H9 (cell line): ENCODE measurements around the gene KRT36. TPM values are rescaled to one million over a fixed set of nuclear protein-coding genes. Genes with fewer than 3 reads are reported as not detected.

Source experiments
- DNase-seq: peaks from one replicate; pipeline ENCODE4 v3.0.0-alpha.2; 2017
- H2AFZ ChIP-seq: one replicate; pipeline ENCODE4 v1.6.1; 2013; ENCODE audit warnings: mild to moderate bottlenecking, low read length, control low read depth, moderate library complexity
- H2AK5ac ChIP-seq: 2 replicates; pipeline ENCODE4 v1.6.1; 2013; ENCODE audit warnings: low read length, control low read depth, mixed read lengths; ENCODE audit not compliant: insufficient read length
- H2BK120ac ChIP-seq: one replicate; pipeline ENCODE4 v1.6.1; 2013; ENCODE audit warnings: low read depth, mild to moderate bottlenecking, low read length, control low read depth, inconsistent platforms; ENCODE audit not compliant: poor library complexity, severe bottlenecking
- H2BK12ac ChIP-seq: 2 replicates; pipeline ENCODE4 v1.6.1; 2013; ENCODE audit warnings: low read length, control low read depth, mixed read lengths, low read depth; ENCODE audit not compliant: insufficient read length
- H2BK15ac ChIP-seq: 2 replicates; pipeline ENCODE4 v1.6.1; 2013; ENCODE audit warnings: low read depth, low read length, control low read depth
- H2BK20ac ChIP-seq: one replicate; pipeline ENCODE4 v1.6.1; 2013; ENCODE audit warnings: low read depth, mild to moderate bottlenecking, low read length, control low read depth, inconsistent platforms; ENCODE audit not compliant: poor library complexity, severe bottlenecking
- H2BK5ac ChIP-seq: 2 replicates; pipeline ENCODE4 v1.6.1; 2013; ENCODE audit warnings: low read length, control low read depth, mixed read lengths; ENCODE audit not compliant: insufficient read length
- H3K14ac ChIP-seq: 2 replicates; pipeline ENCODE4 v1.6.1; 2013; ENCODE audit warnings: low read length, control low read depth; ENCODE audit not compliant: insufficient read depth
- H3K18ac ChIP-seq: 2 replicates; pipeline ENCODE4 v1.6.1; 2013; ENCODE audit warnings: low read depth, mild to moderate bottlenecking, mixed read lengths, low read length, control low read depth; ENCODE audit not compliant: insufficient read length
- H3K23ac ChIP-seq: 2 replicates; pipeline ENCODE4 v1.6.1; 2013; ENCODE audit warnings: low read length, control low read depth, mixed read lengths, low read depth; ENCODE audit not compliant: insufficient read length
- H3K23me2 ChIP-seq: 2 replicates; pipeline ENCODE4 v1.6.1; 2013; ENCODE audit warnings: low read depth, mild to moderate bottlenecking, mixed read lengths, low read length, control low read depth; ENCODE audit not compliant: insufficient read length, poor library complexity, severe bottlenecking
- H3K27ac ChIP-seq: 2 replicates; pipeline ENCODE4 v1.5.1; 2013; ENCODE audit warnings: low read length, control low read depth, mixed read lengths, low read depth; ENCODE audit not compliant: insufficient read length
- H3K27me3 ChIP-seq: 2 replicates; pipeline ENCODE4 v1.6.1; 2013; ENCODE audit warnings: low read length, control low read depth, inconsistent platforms; ENCODE audit not compliant: insufficient read depth
- H3K4ac ChIP-seq: 2 replicates; pipeline ENCODE4 v1.6.1; 2013; ENCODE audit warnings: low read depth, mild to moderate bottlenecking, control low read depth, inconsistent platforms, low read length, moderate library complexity
- H3K4me1 ChIP-seq: 2 replicates; pipeline ENCODE4 v1.6.1; 2013; ENCODE audit warnings: low read length, control low read depth, inconsistent platforms; ENCODE audit not compliant: insufficient read depth
- H3K4me2 ChIP-seq: 2 replicates; pipeline ENCODE4 v1.6.1; 2013; ENCODE audit warnings: low read length, control low read depth, mixed read lengths; ENCODE audit not compliant: insufficient read length, insufficient read depth
- H3K56ac ChIP-seq: 2 replicates; pipeline ENCODE4 v1.6.1; 2013; ENCODE audit warnings: low read depth, mild to moderate bottlenecking, mixed read lengths, low read length, control low read depth; ENCODE audit not compliant: insufficient read length
- H3K79me1 ChIP-seq: 2 replicates; pipeline ENCODE4 v1.6.1; 2013; ENCODE audit warnings: low read depth, mild to moderate bottlenecking, moderate library complexity, low read length, control low read depth, inconsistent platforms; ENCODE audit not compliant: insufficient read depth, poor library complexity, severe bottlenecking
- H3K79me2 ChIP-seq: 2 replicates; pipeline ENCODE4 v1.6.1; 2013; ENCODE audit warnings: low read length, control low read depth, inconsistent platforms; ENCODE audit not compliant: insufficient read depth
- H3K9ac ChIP-seq: 2 replicates; pipeline ENCODE4 v1.6.1; 2013; ENCODE audit warnings: low read length, control low read depth, mixed read lengths; ENCODE audit not compliant: insufficient read length; ENCODE audit errors: extremely low read depth
- H3K9me3 ChIP-seq: one replicate; pipeline ENCODE4 v1.6.1; 2013; ENCODE audit warnings: low read depth, low read length, inconsistent platforms; ENCODE audit not compliant: control insufficient read depth
- H3T11ph ChIP-seq: one replicate; pipeline ENCODE4 v1.6.1; 2013; ENCODE audit warnings: mild to moderate bottlenecking, low read length, control low read depth, inconsistent platforms
- H4K20me1 ChIP-seq: one replicate; pipeline ENCODE4 v1.6.1; 2013; ENCODE audit not compliant: control insufficient read depth, insufficient read length, insufficient read depth
- H4K5ac ChIP-seq: 2 replicates; pipeline ENCODE4 v1.6.1; 2013; ENCODE audit warnings: low read depth, mild to moderate bottlenecking, mixed read lengths, low read length, control low read depth; ENCODE audit not compliant: insufficient read length
- H4K8ac ChIP-seq: replicated peaks from 2 replicates; pipeline ENCODE4 v1.6.1; 2013; ENCODE audit warnings: low read length, control low read depth, mixed read lengths, low read depth; ENCODE audit not compliant: insufficient read length
- H4K91ac ChIP-seq: 2 replicates; pipeline ENCODE4 v1.6.1; 2013; ENCODE audit warnings: low read depth, mild to moderate bottlenecking, moderate library complexity, mixed read lengths, low read length, control low read depth; ENCODE audit not compliant: insufficient read length
- H3K27ac Mint-ChIP-seq, 3 experiments: 2 replicates in 2 of 3; 3 replicates in 1 of 3; pipeline ENCODE4 v1.8.0; 2020 to 2021; ENCODE audit warnings: mixed read lengths in 3 of 3, mild to moderate bottlenecking in 1 of 3, moderate library complexity in 1 of 3
- H3K27me3 Mint-ChIP-seq: 2 replicates; pipeline ENCODE4 v1.8.0; 2021; ENCODE audit warnings: low read depth, mild to moderate bottlenecking, moderate library complexity, mixed read lengths
- H3K36me3 Mint-ChIP-seq, 3 experiments: 2 replicates in 2 of 3; 3 replicates in 1 of 3; pipeline ENCODE4 v1.8.0; 2020 to 2021; ENCODE audit warnings: low read depth in 3 of 3, mixed read lengths in 3 of 3; ENCODE audit not compliant: insufficient read depth in 1 of 3
- H3K4me1 Mint-ChIP-seq, 2 experiments: 2 replicates each; pipeline ENCODE4 v1.8.0; 2020; ENCODE audit warnings: mixed read lengths in 2 of 2
- H3K4me3 Mint-ChIP-seq, 2 experiments: 2 replicates in 1 of 2; 3 replicates in 1 of 2; pipeline ENCODE4 v1.8.0; 2020 to 2021; ENCODE audit warnings: mild to moderate bottlenecking in 2 of 2, mixed read lengths in 2 of 2, moderate library complexity in 1 of 2
- H3K9me3 Mint-ChIP-seq, 2 experiments: 2 replicates in 1 of 2; 3 replicates in 1 of 2; pipeline ENCODE4 v1.8.0; 2020; ENCODE audit warnings: mild to moderate bottlenecking in 2 of 2, mixed read lengths in 2 of 2, moderate library complexity in 1 of 2
- WGBS: extraction: QIAGEN DNeasy Blood & Tissue Kit; methylation state at CpG from one replicate; pipeline ENCODE4 v1.1.7; 2013; ENCODE audit warnings: missing lambda C conversion rate, low lambda C conversion rate, mixed read lengths; ENCODE audit not compliant: insufficient read length; ENCODE audit errors: extremely low coverage; 5-methylcytosine and 5-hydroxymethylcytosine counted together
- total RNA-seq: library from RNA; stranded (reverse); gene quantifications from 2 replicates; pipeline ENCODE4 v1.2.1, GENCODE V29; 2021
- TF ChIP-seq, protein P1 (sequence below): fragments of 200-600 bp; sonication (generic); conservative IDR thresholded peaks from 3 replicates; pipeline ENCODE4 v1.8.0; 2021; ENCODE audit warnings: antibody characterized with exemption, mild to moderate bottlenecking

KRT36 gene
- total RNA-seq, 1 experiment from 2014 or later: not detected

DNA sequence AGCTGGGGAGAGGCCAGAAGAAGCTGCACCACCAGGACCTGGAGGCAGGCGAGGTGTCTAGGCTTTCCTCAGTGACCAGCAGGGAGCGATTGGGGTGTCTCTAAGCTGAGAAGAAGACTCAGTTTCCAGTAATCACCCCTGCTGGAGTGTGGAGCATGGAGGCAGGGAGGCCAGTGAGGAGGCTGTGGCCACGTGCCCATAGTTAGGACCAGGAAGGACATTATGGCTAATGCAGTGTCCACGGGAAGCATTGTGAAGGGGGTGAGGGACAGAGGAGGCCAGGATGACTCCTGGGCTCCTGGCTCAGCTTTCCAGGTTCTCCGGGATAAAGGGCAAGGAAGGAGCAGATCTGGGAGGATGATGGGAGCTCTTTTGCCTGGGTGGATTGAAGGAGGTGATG is 10.0 kb upstream of the KRT36 start:
- H3K4me1 Mint-ChIP-seq: peaks cover 39 to 43% of the 10 kb centered on the region in 2 experiments

More for the DNA sequence above, 10.0 kb upstream of the KRT36 start:
- Mint-ChIP-seq H3K27me3 (peaks cover 4% of the 10 kb centered on the region), H3K9me3 (no peaks in the 10 kb centered on the region), H3K4me3 (no peak overlapping the region; a peak in 1 of 5 replicates), H3K36me3 (no peaks in the 10 kb centered on the region), H3K27ac (0 out of 7 replicates have a peak overlapping the region, but pooled peaks of 1 of the 3 experiments have one; percentile 3)
- Histone ChIP-seq H4K20me1 (no peaks in the 10 kb centered on the region), H2BK120ac (no peak overlapping the region), H3K4me1 (peaks cover 3% of the 10 kb centered on the region; the same call in 1 of the 2 replicates), H2BK5ac (no peak overlapping the region), H4K8ac (no peak overlapping the region), H3K14ac (peak overlapping the region; percentile 32), H3K18ac (no peak overlapping the region), H3K23ac (no peak overlapping the region), H3K79me1 (no peaks in the 10 kb centered on the region), H2BK20ac (no peak overlapping the region), H4K5ac (no peak overlapping the region), H3K23me2 (no peaks in the 10 kb centered on the region), H2BK15ac (no peak overlapping the region), H3K27me3 (no peaks in the 10 kb centered on the region), H3K4ac (no peak overlapping the region), H3K56ac (no peak overlapping the region), H3K9me3 (no peaks in the 10 kb centered on the region), H3K27ac (no peak overlapping the region), H3K4me2 (no peak overlapping the region), H3T11ph (no peak overlapping the region), H2BK12ac (no peak overlapping the region), H3K9ac (no peak overlapping the region), H4K91ac (no peak overlapping the region), H2AK5ac (no peak overlapping the region), H2AFZ (no peak overlapping the region), H3K79me2 (no peaks in the 10 kb centered on the region)
- TF ChIP-seq, protein P1, sequence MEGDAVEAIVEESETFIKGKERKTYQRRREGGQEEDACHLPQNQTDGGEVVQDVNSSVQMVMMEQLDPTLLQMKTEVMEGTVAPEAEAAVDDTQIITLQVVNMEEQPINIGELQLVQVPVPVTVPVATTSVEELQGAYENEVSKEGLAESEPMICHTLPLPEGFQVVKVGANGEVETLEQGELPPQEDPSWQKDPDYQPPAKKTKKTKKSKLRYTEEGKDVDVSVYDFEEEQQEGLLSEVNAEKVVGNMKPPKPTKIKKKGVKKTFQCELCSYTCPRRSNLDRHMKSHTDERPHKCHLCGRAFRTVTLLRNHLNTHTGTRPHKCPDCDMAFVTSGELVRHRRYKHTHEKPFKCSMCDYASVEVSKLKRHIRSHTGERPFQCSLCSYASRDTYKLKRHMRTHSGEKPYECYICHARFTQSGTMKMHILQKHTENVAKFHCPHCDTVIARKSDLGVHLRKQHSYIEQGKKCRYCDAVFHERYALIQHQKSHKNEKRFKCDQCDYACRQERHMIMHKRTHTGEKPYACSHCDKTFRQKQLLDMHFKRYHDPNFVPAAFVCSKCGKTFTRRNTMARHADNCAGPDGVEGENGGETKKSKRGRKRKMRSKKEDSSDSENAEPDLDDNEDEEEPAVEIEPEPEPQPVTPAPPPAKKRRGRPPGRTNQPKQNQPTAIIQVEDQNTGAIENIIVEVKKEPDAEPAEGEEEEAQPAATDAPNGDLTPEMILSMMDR: no peak
- no CpG with 5 or more reads among the region's 5 CpGs for WGBS
- DNase-seq: no peak
